HT1080 (cell line): ENCODE results near the gene BOLA1. TPM values are rescaled to one million over a fixed set of nuclear protein-coding genes. Genes with fewer than 3 reads are reported as not detected.
A peak's percentile ranks its signal among the peaks of the same experiment; 100 is the strongest.
"Not testable (repeated sequence)": the region's sequence is repeated elsewhere in the genome, so short reads cannot be mapped to it uniquely, and the experiment has no call there.

Experiments used
- DNase-seq: peaks from one replicate; pipeline ENCODE4 v3.0.0-alpha.2; 2015; ENCODE audit warnings: low read depth
- total RNA-seq: library from RNA; depleted of rRNA; stranded (reverse); fragments of >200 nt; shearing (Covaris generic); gene quantifications from 2 replicates; pipeline ENCODE4 v1.2.3, GENCODE V29; 2014

Gene BOLA1
- total RNA-seq, 1 experiment from 2014 or later, result 15.1 TPM

DNA sequence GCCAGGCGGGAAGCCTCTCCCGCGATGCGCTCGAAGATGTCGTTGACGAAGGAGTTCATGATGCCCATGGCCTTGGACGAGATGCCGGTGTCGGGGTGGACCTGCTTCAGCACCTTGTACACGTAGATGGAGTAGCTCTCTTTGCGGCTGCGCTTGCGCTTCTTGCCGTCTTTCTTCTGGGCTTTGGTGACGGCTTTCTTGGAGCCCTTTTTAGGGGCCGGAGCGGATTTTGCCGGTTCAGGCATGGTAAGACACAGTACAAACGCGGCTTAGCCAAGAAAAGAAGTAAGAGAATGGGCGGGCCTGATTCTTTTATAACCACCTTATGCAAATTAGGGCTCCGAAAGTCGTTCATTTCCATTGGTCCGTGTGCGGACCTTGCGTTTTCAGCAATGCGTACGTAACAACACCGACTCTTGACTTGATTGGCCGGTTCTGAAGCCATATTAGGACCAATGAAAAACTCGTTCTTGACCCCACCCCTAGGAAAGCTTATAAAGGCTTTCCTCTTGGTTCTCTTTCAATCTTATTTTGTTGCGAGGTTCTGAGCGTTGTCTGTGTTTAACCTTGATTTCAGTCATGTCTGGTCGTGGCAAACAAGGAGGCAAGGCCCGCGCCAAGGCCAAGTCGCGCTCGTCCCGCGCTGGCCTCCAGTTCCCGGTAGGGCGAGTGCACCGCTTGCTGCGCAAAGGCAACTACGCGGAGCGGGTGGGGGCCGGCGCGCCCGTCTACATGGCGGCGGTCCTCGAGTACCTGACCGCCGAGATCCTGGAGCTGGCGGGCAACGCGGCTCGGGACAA is 12.8 kb upstream of the BOLA1 start:
- DNase-seq, result peak; percentile 99

DNA sequence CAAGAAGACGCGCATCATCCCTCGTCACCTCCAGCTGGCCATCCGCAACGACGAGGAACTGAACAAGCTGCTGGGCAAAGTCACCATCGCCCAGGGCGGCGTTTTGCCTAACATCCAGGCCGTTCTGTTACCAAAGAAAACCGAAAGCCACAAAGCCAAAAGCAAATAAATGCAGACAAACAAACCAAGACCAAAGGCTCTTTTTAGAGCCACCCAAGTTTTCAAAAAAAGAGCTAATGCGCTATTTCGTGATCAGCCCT is 12.2 kb upstream of the BOLA1 start:
- not testable (repeated sequence) for DNase-seq

DNA sequence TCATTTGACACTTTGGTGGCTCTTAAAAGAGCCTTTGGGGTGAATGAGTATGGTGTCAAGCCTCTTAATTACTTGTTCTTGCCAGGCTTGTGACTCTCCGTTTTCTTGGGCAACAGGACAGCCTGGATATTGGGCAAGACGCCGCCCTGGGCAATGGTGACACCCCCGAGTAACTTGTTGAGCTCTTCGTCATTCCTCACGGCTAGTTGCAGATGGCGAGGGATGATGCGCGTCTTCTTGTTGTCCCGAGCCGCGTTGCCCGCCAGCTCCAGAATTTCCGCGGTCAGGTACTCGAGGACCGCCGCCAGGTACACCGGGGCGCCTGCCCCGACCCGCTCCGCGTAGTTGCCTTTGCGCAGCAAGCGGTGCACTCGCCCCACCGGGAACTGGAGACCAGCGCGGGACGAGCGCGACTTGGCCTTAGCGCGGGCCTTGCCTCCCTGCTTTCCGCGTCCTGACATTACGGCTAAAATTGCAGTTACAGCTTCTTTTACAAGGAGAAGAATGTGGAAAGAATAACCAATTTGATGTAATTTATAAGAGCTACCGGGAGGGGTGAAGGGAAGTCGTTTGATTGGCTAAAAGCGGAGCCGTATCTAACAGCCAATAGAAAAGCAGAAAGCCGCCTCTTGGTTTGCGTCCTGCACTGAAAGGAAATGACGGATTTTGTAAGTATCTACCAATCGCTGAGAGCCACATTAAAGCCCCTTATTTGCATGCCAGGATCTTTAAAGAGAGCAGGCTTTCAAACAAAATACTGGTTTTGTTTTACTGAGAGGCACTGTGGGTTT is 11.7 kb upstream of the BOLA1 start:
- peak; percentile 99 for DNase-seq

DNA sequence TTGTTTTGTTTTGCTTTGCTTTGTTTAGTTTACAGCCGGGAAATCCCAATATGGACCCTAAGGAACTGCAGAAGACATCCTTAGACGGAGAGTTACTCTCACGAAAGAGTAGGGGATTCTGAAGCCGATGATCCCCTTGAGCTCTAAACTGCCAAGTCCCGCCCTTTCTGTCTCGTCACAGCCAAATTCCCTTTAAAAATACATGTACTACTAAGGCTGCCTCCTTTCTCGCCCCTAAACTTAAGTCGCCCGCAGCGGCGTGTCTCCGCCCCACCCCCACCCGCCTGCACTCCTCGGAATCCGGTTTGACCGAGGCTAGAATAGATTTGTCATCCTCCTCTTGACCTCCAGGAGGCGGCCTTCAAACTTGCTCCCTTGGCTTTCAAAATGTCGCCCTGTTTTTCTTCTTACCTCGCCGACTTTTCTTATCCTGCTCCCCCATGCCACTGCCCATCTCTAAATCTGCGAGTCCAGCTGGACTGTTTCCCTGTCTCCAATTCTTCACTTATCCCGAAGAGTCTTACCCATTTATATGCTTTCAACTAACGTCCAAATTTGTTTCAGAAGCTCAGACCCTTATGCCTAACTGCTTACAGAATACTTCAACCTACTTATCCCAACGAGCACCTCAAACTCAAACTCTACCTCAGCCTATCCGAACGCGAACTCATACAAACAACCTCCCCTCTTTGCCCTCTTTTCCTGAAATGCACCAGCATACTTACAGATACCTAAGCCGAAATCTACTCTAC is 10.9 kb upstream of the BOLA1 start:
- DNase-seq, result no peak

DNA sequence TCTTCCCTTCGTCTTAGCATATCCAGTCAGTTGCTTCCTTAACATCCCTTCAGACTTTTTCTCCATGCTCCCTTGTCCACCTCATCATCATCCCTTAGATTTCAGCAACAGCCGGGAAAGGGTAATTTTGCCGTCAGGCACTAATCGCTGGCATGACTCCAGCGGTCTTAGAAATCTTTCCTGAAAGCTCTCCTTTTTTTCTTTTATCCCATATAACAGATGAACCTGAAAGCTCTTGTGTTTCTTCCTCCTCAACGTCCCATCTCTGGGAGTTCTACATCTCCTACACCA is 10.4 kb upstream of the BOLA1 start:
- DNase-seq, result peak; percentile 53

DNA sequence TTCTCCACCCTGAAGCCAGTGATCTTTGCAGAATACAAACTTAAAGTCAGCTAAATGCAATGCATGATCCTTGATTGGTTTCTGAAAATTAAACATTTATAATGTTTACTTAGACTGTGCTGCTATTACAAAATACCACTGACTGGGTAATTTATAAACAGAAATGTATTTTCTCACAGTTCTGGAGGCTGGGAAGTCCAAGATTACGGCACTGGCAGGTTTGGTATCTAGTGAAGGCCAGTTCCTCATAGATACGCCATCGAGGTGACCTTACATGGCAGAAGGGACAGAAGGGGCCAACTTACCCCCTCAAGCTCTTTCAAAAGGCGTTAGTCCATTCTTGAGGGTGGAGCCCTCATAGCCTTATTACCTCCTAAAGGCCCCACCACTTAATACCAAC is 2.8 kb upstream of the BOLA1 start:
- DNase-seq, result no peak

DNA sequence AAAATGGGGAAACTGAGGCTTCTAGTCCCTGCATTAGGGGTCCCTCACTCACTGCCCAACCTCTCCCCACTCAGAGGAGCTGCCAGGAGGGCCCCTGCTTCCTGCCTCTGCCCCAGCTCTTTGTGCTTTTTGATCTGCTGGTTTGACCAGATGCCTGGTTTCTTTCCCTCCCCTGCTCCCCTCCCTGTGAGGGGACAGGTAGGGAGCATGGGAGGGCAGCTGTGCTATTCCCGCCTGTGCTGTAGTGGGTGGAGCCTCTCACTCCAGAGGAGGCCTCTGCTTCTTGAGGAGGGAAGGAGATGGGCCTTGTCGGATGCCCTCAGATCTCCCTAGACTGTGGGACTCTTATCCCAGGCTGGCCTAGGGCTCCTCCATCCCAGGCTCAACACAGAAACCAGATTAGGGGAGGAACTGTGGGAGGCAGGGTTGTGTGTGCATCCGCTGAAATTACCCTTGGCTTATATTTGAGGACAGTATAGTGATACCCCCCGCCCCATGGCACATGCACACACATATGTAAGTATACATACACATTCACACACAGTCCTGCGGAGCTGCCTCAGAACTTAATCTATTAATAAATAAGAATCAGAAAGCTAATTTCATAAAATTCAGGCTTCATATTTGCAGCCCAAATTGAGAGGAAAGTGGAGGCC is 4.6 kb downstream of the BOLA1 start:
- no peak for DNase-seq

DNA sequence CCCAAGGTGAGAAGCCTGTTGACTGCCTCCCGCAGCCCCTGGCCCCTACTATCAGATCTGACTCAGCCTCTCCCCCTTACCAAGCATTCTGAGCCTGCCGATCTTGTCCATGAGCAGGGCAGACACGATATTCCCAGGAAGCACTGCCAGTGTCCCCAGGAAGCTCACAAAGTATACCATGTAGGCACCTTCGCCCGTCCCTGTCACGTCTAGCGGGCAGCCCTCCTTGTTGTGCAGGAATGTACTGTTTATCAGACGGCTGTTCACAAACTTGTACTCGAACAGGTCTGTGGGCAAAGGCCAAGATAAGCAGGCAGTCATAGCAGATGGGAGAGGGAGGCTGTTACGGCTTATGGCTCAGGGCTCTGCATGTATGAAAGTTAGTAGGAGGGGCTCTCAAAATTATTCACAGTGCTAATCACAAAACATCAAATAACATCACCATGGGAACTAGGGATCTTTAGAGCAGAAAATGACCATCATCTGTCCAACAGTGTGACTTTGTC is 7.3 kb downstream of the BOLA1 start:
- no peak for DNase-seq

DNA sequence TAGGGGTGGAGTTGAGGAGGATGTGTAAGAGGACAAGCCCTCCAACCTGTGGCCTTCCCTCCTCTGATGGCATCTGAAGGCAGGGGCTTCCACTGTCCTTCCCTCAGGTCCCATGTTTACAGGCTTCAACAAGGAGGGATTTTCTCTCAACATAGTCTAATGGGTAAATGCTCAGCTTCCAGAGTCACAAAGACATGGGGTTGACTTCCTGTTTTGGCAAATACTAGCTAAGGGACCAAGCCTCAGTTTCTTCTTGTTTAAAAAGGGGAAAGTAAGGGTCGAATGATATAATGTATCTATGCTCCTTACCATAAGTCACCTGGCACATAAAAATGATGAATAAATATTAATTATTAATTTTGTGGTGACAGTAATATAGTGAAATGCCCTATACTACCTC is 15.2 kb downstream of the BOLA1 start:
- DNase-seq, result no peak

DNA sequence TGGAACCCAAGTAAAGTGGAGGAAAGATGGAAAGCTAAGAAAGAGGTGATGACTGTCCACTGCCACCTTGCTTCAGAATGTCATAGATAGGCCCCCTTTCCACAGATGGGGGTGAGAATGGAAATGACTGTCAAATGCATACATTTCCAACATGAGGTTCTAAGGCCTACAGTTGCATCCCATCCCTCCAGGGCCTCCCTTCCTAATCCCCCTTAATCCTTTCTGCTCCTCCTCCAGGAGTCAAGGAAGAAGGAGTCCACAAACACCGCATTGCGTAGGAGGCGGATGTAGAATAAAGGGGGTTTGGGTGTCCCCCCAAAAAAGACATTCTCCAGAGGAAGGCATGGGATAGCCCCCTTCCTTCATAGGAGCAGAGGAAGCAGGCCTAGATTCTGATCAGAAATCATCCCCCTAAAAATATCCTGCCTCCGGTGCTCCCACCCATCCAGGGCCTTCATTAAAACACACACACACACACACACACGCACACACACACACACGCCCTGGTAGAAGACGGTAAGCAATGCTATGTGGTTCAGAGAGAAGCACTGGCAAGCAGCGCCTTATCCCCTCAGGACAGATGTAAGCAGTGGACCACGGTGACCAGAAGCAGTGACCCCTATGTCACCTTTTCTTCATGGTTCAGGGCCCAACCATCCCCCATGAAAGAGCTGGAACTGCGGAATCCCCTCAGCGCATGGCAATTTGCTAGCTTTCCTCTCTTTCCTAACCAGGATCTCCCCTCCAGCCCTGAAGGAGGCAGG is 16.2 kb downstream of the BOLA1 start:
- no peak for DNase-seq

DNA sequence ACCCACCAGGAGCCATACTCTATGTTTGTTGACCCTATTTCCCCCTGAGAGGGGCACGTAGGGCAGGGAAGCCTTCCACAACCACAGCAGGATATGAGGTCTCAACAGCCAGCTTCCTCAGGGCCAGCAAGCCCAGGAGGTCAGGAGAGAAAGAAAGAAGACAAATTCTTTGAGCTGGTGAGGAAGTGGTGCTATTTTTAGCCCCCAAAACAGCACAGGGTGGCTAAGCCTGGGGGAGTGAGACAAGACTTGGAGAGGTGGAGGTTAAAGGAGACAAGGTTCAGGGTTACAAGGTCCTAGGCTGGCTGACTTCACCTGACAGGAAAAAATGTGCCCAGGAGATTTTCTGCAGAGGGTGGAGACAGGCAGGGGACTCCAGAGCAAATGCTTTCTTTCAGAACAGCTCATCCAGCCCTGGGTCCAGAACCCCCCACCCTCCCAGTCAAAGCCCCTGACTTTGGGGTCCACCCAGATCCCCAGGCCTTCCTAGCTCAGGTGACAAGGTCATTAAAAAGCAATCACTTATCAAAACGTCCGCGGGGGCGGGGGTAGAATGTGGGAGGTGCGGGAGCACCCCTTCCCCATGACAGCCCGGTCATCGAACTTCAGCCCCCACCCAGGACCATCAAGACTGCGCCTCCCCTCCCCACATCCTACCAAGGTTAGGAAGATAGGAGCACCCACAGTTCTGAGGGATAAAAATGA is 17.0 kb downstream of the BOLA1 start:
- DNase-seq, result no peak

DNA sequence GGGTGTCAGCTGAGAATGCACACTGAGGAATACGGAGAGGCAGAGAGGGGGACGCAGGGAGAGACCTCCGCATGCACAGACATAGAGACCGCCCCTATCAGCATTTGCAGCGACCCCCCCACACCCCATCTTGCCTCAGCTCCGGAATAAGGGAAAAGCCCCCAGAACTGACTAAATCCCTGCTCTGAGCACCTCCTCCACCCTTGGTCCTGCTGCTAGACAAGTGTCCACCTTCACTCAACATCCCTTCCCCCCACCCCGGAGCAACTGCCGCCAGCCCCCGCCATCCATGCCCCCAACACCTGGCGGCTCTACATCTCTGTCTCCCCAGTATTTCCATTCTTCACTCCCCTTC is 17.5 kb downstream of the BOLA1 start:
- no peak for DNase-seq

DNA sequence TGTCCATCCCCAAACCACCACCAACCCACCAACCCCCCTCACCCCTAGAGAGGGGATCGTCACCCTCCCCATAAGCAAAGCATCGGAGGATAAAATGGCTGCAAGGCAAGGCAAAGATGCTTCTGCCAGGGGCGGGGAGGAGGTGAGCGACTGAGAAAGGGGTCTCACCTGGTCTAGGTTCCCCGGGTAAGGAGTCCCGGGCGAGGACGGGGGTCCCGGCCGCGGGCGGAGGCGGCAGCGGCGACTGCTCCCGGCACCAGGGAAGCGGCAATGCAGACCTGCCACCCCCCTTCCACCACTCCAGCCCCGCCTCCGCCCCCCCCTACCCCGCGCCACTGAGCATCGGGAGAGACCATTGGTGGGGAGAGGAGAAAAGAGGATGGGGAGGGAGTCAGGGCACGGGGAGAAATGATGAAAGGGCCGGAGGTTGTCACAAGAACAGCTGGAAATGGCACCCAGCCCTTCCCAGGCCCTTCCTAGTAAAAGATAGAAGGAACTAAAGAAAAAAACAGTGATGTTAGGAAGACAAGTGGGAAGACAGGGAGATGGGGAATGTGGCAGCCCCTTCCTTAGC is 18.3 kb downstream of the BOLA1 start, which contains the start of gene SV2A:
SV2A (minus strand) TSS at position 274 of the 574 bp plus-strand sequence. CDS start 4,004 bp downstream, outside the sequence.
- peak; percentile 53 for DNase-seq

DNA sequence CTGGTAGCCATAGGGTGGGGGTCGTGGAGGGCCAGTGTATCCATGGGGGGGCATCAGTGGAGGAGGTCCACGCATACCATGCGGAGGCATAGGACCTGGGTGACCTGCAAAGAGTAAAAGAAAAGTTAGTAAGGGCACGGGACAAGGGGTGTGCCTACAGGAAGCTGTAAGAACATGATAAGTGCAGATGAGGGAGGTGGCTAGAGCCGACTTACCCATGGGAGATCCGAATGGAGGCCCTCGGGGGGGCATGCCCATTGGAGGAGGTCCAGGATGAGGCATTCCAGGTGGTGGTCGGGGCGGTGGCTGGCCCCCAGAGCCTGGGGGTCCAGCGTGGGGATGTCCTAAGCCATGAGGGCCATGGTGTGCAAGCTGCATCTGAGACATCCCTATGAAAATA is 24.3 kb downstream of the BOLA1 start:
- no peak for DNase-seq

DNA sequence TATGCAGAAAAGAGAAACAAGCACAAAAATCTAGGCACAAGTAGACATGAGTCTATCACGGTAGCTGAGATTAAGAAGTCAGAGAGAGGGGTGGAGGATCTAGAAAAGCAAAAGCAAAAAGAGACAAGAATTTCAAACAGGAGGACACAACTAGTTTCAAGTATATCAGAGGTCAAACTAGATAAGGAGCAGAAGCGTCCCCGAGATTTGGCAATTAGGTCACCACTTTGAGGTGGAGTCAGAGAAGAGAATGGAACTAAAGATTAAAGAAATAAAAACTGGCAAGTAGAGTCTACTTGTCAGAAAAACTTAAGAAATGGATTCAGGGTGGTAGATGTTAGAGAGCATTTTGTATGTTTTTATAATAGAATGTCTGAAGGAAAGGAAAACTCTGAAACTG is 26.0 kb downstream of the BOLA1 start:
- no peak for DNase-seq

DNA sequence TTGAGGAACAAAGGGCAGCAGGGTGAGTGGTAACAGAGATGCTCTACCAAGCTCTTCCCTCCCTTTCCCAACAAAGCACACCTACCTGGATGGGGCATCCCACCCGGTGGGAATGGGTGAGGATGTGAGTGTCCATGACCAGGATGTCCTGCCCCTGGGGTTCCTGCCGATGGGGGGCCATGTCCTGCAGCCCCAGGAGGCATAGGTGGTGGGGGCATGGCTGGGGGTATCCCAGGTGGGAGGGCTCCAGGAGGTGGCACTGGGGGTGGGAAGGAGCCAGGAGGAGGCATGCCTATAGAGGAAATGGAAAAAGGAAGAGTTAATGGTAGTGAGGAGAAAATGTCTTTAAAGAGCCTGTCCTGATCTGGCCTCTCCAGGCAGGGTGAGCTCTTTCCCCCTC is 26.4 kb downstream of the BOLA1 start:
- DNase-seq, result no peak

DNA sequence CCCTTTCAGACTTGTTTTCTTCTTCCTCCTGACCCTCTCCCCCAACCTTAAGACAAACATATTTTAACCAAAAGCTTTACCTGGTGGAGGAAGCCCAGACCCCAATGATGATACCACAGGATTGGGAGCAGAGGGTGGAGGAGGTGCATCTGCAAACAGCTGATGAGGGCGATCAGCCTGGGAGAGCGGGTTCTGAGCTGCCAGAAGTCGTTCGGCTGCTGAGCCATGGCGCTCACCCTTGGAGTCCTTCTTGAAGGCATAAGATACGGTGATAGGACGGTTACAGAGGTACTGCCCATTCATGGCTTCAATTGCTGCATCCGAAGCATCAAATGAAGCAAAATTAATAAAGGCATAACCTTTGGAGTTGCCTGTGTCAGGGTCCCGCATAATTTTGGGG is 26.9 kb downstream of the BOLA1 start:
- no peak for DNase-seq

DNA sequence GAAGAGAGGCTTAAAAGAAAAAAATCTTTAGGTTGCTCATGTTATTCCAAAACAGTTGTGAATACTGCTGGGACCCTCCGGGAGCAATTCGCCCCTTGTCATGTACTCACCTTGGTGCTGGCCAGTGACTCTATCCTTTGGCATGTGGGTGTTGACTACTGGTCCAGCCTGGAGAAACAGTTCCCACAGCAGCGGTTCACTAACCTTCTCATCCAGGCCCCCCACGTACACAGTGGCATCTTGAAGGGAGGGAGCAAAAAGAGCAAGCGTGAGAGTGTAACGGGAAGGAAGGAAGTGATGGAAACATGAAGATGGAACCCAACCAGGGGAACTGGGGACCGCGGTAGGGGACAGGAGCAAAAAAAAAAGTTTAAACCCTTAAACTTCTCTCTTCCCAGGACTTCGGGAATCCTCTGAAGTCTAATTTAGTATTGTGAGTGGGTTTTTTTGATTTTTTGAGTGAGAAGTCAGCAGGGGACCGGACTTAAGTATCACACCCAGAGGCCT is 27.7 kb downstream of the BOLA1 start:
- peak; percentile 21 for DNase-seq

DNA sequence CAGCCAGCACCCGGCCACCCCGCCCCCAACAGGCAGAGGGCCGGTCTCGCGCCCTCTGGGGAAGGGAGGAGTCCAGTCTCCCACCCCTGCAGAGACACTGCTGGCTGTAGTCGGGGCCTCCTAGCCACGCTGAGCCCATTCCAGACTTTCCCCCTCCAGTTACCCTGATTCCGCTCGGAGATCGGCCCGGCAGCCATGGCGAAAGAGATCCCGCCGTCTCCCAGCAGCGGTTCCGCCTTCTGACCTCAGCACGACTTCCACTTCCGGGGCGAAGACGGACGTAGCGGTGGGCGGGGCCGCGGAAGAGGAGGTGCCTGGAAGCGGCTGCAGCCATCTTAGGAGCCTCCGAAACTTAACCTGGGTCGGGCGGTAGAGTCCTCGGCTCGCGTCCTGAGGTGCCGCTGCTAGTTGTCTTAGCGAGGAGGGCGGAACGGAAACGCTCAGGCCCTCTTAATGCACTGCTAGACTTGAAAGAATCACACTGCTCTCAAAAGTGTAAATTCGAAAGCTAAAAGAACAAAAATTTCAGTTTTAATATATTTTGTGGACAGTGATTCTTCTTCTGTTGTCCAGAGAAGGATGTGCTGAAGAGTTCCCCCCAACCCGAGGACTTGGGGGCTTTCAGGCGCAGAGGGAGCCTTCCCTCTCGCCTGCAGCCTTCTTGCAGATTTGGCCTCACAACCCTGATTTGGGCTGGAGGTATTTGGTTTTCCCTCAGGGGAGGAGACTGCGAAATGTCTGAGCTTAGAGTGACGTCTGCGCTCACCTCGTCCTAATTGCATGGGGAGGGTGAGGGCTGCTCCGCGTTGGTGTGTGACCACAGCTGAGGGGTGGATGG is 28.4 kb downstream of the BOLA1 start, which contains the start of gene SF3B4:
SF3B4 (minus strand) TSS at position 241 of the 838 bp plus-strand sequence; CDS start at position 197, 44 bp downstream.
- DNase-seq, result peak; percentile 90
